Mesothelial cell of epicardium (in vitro differentiated cells): ENCODE data around the gene KLK8. TPM values are rescaled to one million over a fixed set of nuclear protein-coding genes. Genes with fewer than 3 reads are reported as not detected.

Experiments
- DNase-seq, 2 experiments: peaks; one replicate each; pipeline ENCODE4 v3.0.0; 2021; ENCODE audit warnings: low spot score in 2 of 2; ENCODE audit not compliant: unreplicated experiment in 2 of 2
- H3K27ac Mint-ChIP-seq: 2 replicates; pipeline ENCODE4 v1.8.0; 2021; ENCODE audit warnings: mixed read lengths
- H3K27me3 Mint-ChIP-seq: 2 replicates; pipeline ENCODE4 v1.8.0; 2021; ENCODE audit warnings: low read depth, mixed read lengths
- H3K36me3 Mint-ChIP-seq: 2 replicates; pipeline ENCODE4 v1.8.0; 2021; ENCODE audit warnings: mixed read lengths
- H3K4me1 Mint-ChIP-seq: 2 replicates; pipeline ENCODE4 v1.8.0; 2021; ENCODE audit warnings: mixed read lengths
- H3K4me3 Mint-ChIP-seq: 2 replicates; pipeline ENCODE4 v1.8.0; 2021; ENCODE audit warnings: mild to moderate bottlenecking, moderate library complexity, mixed read lengths
- H3K9me3 Mint-ChIP-seq: 2 replicates; pipeline ENCODE4 v1.8.0; 2021; ENCODE audit warnings: mixed read lengths
- CTCF ChIP-seq: fragments of 200-600 bp; sonication (generic); IDR thresholded peaks from one replicate; pipeline ENCODE4 v1.5.0; 2021; ENCODE audit warnings: antibody characterized with exemption; ENCODE audit not compliant: unreplicated experiment
- total RNA-seq: library from RNA; stranded (reverse); gene quantifications from 3 replicates; pipeline ENCODE4 v1.2.1, GENCODE V29; 2021

KLK8 gene
- total RNA-seq: 5.4 to 8.6 TPM (median 6.9 TPM) in 3 replicates

GRCh38 chr19:51001515-51001914 is at the start of gene KLK8:
TSS of gene KLK8 (minus strand) at chr19:51001604. CDS start at chr19:51001167, 437 bp downstream.
- H3K4me3 Mint-ChIP-seq: peak within 1 kb of the TSS; percentile 33
- no peak for DNase-seq
- peaks cover 62% of the 10 kb centered on the region for H3K27me3 Mint-ChIP-seq
- no peaks in the 10 kb centered on the region for H3K36me3 Mint-ChIP-seq
- peak within 1 kb of the TSS; percentile 59 for H3K27ac Mint-ChIP-seq
- H3K4me1 Mint-ChIP-seq: peaks cover 18% of the 10 kb centered on the region
- no peaks in the 10 kb centered on the region for H3K9me3 Mint-ChIP-seq
- TF ChIP-seq CTCF: no peak

- Mint-ChIP-seq H3K9me3 (peaks cover 3% of the 10 kb centered on the region), H3K27ac (no peak overlapping the region), H3K4me1 (no peaks in the 10 kb centered on the region), H3K27me3 (peaks cover 25% of the 10 kb centered on the region), H3K36me3 (no peaks in the 10 kb centered on the region), H3K4me3 (no peak overlapping the region)
- no peak for TF ChIP-seq CTCF
- no peak for DNase-seq
Measured at GRCh38 chr19:51047031-51047335, 45.6 kb upstream of the KLK8 start.

GRCh38 chr19:51044327-51044726 is 42.9 kb upstream of the KLK8 start:
- DNase-seq: no peak
- no peak overlapping the region for H3K27ac Mint-ChIP-seq
- no peak overlapping the region for H3K4me3 Mint-ChIP-seq
- H3K27me3 Mint-ChIP-seq: peaks cover 22% of the 10 kb centered on the region
- no peaks in the 10 kb centered on the region for H3K36me3 Mint-ChIP-seq
- H3K9me3 Mint-ChIP-seq: no peaks in the 10 kb centered on the region
- H3K4me1 Mint-ChIP-seq: no peaks in the 10 kb centered on the region
- no peak for TF ChIP-seq CTCF

GRCh38 chr19:51043497-51043896 is 42.1 kb upstream of the KLK8 start:
- Mint-ChIP-seq H3K9me3 (no peaks in the 10 kb centered on the region), H3K36me3 (no peaks in the 10 kb centered on the region), H3K27me3 (peaks cover 22% of the 10 kb centered on the region), H3K27ac (no peak overlapping the region), H3K4me1 (no peaks in the 10 kb centered on the region), H3K4me3 (no peak overlapping the region)
- no peak for DNase-seq
- no peak for TF ChIP-seq CTCF

GRCh38 chr19:51040151-51040550 is 38.7 kb upstream of the KLK8 start:
- H3K36me3 Mint-ChIP-seq: no peaks in the 10 kb centered on the region
- no peaks in the 10 kb centered on the region for H3K9me3 Mint-ChIP-seq
- no peak overlapping the region for H3K27ac Mint-ChIP-seq
- peaks cover 14% of the 10 kb centered on the region for H3K27me3 Mint-ChIP-seq
- DNase-seq: no peak
- no peak for TF ChIP-seq CTCF
- no peaks in the 10 kb centered on the region for H3K4me1 Mint-ChIP-seq
- H3K4me3 Mint-ChIP-seq: no peak overlapping the region

GRCh38 chr19:51036519-51036918 is 35.1 kb upstream of the KLK8 start:
- Mint-ChIP-seq H3K4me1 (no peaks in the 10 kb centered on the region), H3K36me3 (no peaks in the 10 kb centered on the region), H3K4me3 (no peak overlapping the region), H3K27ac (no peak overlapping the region), H3K9me3 (no peaks in the 10 kb centered on the region), H3K27me3 (peaks cover 24% of the 10 kb centered on the region)
- DNase-seq: no peak
- no peak for TF ChIP-seq CTCF
